Ishikawa (cell line): ENCODE measurements around the gene PRRT2.

Experiments
- CEBPB ChIP-seq: IDR thresholded peaks from 2 replicates; pipeline ENCODE4 v1.6.1; 2012
- CREB1 ChIP-seq: IDR thresholded peaks from 2 replicates; pipeline ENCODE4 v1.6.1; 2012; ENCODE audit warnings: low read depth
- EGR1 ChIP-seq: IDR thresholded peaks from 2 replicates; pipeline ENCODE4 v1.6.1; 2012
- EP300 ChIP-seq: IDR thresholded peaks from 2 replicates; pipeline ENCODE4 v1.6.1; 2012; ENCODE audit warnings: borderline replicate concordance
- FOXM1 ChIP-seq: IDR thresholded peaks from 2 replicates; pipeline ENCODE4 v1.6.1; 2012; ENCODE audit warnings: low read depth, borderline replicate concordance
- NFIC ChIP-seq: IDR thresholded peaks from 2 replicates; pipeline ENCODE4 v1.6.1; 2012
- RAD21 ChIP-seq: IDR thresholded peaks from 2 replicates; pipeline ENCODE4 v1.6.1; 2012; ENCODE audit warnings: low read depth
- TAF1 ChIP-seq: IDR thresholded peaks from 2 replicates; pipeline ENCODE4 v1.6.1; 2012; ENCODE audit warnings: low read depth, mild to moderate bottlenecking
- TCF12 ChIP-seq: IDR thresholded peaks from 2 replicates; pipeline ENCODE4 v1.6.1; 2012; ENCODE audit warnings: low read depth
- TEAD4 ChIP-seq: IDR thresholded peaks from 2 replicates; pipeline ENCODE4 v1.6.1; 2012
- YY1 ChIP-seq: IDR thresholded peaks from 2 replicates; pipeline ENCODE4 v1.6.1; 2012; ENCODE audit warnings: low read depth
- ZBTB7A ChIP-seq: IDR thresholded peaks from 2 replicates; pipeline ENCODE4 v1.6.1; 2012; ENCODE audit warnings: low read depth
- TF ChIP-seq, protein P1 (sequence below): IDR thresholded peaks from 2 replicates; pipeline ENCODE4 v1.6.1; 2012
- TF ChIP-seq, protein P2 (sequence below): IDR thresholded peaks from 2 replicates; pipeline ENCODE4 v1.6.1; 2012
- TF ChIP-seq, protein P3 (sequence below): IDR thresholded peaks from 2 replicates; pipeline ENCODE4 v1.6.1; 2012; ENCODE audit warnings: low read depth, mild to moderate bottlenecking

Gene PRRT2

DNA sequence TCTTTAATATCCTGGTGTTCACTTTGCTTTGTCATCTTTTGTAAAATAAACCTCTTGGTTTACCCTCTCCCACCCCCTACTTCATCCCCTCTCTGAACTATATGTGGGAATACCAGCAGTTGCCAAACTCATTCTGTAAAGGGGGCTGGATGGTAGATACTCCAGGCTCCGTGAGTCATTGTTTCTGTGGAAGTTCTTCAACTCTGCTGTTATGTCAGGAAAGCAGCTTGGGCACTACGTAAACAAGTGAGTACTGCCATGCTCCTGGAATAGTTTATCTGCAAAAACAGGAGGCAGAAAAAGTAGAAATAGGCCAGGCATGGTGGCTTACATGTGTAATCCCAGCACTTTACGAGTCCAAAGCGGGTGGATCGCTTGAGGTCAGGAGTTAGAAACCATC, 25.8 kb downstream of the PRRT2 start:
- TF ChIP-seq RAD21: no peak
- TF ChIP-seq TEAD4: no peak

DNA sequence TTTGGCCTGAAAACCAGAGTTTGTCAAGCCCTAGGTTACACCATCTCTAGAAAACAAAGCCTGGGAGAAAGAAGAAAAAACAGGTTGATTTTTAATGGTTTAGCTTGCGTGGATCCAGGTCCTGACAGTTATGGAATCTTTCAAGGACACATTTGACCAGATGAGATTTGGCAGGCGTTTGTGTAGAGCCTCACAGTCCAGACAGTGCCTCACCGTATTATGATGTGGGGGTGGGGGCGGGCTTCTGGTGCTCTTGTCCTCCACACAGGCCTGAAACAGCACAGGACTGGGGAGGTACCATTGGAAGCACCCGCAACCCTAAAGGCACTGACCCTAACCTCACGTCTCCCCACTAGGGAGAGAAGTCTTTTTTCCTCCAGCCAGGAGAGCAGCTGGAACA, 27.8 kb downstream of the PRRT2 start:
- TF ChIP-seq TCF12 (no peak), EGR1 (no peak), NFIC (no peak), EP300 (no peak), YY1 (no peak), TAF1 (no peak), FOXM1 (no peak), CEBPB (no peak), ZBTB7A (no peak), TEAD4 (no peak), CREB1 (no peak)
- TF ChIP-seq, protein P1, sequence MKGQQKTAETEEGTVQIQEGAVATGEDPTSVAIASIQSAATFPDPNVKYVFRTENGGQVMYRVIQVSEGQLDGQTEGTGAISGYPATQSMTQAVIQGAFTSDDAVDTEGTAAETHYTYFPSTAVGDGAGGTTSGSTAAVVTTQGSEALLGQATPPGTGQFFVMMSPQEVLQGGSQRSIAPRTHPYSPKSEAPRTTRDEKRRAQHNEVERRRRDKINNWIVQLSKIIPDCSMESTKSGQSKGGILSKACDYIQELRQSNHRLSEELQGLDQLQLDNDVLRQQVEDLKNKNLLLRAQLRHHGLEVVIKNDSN: no peak
- TF ChIP-seq, protein P2, sequence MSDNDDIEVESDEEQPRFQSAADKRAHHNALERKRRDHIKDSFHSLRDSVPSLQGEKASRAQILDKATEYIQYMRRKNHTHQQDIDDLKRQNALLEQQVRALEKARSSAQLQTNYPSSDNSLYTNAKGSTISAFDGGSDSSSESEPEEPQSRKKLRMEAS: no peak
- TF ChIP-seq, protein P3, sequence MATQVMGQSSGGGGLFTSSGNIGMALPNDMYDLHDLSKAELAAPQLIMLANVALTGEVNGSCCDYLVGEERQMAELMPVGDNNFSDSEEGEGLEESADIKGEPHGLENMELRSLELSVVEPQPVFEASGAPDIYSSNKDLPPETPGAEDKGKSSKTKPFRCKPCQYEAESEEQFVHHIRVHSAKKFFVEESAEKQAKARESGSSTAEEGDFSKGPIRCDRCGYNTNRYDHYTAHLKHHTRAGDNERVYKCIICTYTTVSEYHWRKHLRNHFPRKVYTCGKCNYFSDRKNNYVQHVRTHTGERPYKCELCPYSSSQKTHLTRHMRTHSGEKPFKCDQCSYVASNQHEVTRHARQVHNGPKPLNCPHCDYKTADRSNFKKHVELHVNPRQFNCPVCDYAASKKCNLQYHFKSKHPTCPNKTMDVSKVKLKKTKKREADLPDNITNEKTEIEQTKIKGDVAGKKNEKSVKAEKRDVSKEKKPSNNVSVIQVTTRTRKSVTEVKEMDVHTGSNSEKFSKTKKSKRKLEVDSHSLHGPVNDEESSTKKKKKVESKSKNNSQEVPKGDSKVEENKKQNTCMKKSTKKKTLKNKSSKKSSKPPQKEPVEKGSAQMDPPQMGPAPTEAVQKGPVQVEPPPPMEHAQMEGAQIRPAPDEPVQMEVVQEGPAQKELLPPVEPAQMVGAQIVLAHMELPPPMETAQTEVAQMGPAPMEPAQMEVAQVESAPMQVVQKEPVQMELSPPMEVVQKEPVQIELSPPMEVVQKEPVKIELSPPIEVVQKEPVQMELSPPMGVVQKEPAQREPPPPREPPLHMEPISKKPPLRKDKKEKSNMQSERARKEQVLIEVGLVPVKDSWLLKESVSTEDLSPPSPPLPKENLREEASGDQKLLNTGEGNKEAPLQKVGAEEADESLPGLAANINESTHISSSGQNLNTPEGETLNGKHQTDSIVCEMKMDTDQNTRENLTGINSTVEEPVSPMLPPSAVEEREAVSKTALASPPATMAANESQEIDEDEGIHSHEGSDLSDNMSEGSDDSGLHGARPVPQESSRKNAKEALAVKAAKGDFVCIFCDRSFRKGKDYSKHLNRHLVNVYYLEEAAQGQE: no peak

DNA sequence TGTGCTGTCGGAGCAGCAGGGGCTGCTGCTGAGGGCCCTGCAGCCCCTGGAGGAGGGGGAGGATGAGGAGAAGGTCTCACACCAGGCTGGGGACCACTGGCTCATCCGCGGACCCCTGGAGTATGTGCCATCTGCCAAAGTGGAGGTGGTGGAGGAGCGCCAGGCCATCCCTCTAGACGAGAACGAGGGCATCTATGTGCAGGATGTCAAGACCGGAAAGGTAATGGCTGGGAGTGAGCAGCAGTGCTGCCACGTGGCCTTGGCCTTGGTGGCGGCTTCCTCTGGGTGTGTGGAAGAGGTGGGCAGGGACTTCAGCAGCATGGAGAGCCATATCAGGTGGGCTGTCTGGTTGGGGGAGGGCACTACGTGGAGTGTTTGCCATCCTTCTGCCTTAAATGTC, 28.2 kb downstream of the PRRT2 start:
- TF ChIP-seq NFIC: no peak
- no peak for TF ChIP-seq EGR1
- no peak for TF ChIP-seq TCF12
- TF ChIP-seq TAF1: no peak
- TF ChIP-seq CEBPB: no peak
- no peak for TF ChIP-seq TEAD4
- no peak for TF ChIP-seq ZBTB7A
- no peak for TF ChIP-seq CREB1
- TF ChIP-seq, protein P3: no peak
- TF ChIP-seq FOXM1: no peak
- TF ChIP-seq, protein P1: no peak
- no peak for TF ChIP-seq RAD21
- no peak for TF ChIP-seq YY1
- TF ChIP-seq EP300: no peak

DNA sequence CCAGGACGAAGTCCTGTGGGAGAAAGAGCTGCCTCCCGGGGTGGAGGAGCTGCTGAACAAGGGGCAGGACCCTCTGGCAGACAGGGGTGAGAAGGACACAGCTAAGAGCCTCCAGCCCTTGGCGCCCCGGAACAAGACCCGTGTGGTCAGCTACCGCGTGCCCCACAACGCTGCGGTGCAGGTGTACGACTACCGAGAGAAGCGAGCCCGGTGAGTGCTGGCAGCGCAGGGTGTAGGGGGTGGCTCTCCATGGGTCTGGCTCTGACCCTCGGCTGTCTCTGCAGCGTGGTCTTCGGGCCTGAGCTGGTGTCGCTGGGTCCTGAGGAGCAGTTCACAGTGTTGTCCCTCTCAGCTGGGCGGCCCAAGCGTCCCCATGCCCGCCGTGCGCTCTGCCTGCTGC, 29.6 kb downstream of the PRRT2 start:
- TF ChIP-seq YY1 (no peak), TEAD4 (no peak), TCF12 (no peak), NFIC (no peak), EGR1 (no peak), RAD21 (no peak), ZBTB7A (no peak)
- TF ChIP-seq, protein P2: no peak
- TF ChIP-seq, protein P3: no peak
- TF ChIP-seq, protein P1: no peak
